AG09309 (cell line): Measurements from ENCODE around the gene PPP3CA.

Source experiments
- DNase-seq: peaks from one replicate; pipeline ENCODE4 v3.0.0-alpha.2; 2010; ENCODE audit warnings: low read depth
- H3K4me3 ChIP-seq: 2 replicates; pipeline ENCODE4 v1.5.1; 2011; ENCODE audit warnings: mild to moderate bottlenecking, low read depth, low read length, moderate library complexity; ENCODE audit not compliant: control insufficient read depth
- TF ChIP-seq, protein P1 (sequence below): IDR thresholded peaks from 2 replicates; pipeline ENCODE4 v1.5.1; 2011; ENCODE audit warnings: mild to moderate bottlenecking, low read depth, low read length, inconsistent platforms; ENCODE audit not compliant: insufficient read depth, control insufficient read depth; ENCODE audit errors: missing control alignments

Gene PPP3CA

DNA sequence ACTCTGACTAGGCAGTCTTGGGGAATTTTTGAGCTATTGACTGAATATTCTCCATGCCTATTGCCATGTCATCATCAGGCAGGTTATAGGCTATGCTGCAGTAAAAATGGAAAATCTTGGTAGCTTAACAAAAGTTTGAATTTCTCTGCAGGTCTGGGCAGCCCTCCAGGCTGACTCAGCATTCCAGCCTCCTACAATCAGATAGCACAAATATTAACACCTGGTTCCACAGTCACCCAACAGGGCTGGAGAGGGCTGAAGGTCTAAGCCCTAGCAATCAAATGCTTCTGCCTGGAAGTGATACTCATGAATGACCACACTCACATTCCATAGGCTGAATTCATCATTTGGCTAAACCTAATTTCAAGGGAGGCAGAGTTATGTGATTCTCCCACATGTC lies 9.6 kb upstream of the PPP3CA start:
- peak; percentile 87 for DNase-seq
- TF ChIP-seq, protein P1, sequence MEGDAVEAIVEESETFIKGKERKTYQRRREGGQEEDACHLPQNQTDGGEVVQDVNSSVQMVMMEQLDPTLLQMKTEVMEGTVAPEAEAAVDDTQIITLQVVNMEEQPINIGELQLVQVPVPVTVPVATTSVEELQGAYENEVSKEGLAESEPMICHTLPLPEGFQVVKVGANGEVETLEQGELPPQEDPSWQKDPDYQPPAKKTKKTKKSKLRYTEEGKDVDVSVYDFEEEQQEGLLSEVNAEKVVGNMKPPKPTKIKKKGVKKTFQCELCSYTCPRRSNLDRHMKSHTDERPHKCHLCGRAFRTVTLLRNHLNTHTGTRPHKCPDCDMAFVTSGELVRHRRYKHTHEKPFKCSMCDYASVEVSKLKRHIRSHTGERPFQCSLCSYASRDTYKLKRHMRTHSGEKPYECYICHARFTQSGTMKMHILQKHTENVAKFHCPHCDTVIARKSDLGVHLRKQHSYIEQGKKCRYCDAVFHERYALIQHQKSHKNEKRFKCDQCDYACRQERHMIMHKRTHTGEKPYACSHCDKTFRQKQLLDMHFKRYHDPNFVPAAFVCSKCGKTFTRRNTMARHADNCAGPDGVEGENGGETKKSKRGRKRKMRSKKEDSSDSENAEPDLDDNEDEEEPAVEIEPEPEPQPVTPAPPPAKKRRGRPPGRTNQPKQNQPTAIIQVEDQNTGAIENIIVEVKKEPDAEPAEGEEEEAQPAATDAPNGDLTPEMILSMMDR, result no peak
- H3K4me3 ChIP-seq, result no peak overlapping the region

DNA sequence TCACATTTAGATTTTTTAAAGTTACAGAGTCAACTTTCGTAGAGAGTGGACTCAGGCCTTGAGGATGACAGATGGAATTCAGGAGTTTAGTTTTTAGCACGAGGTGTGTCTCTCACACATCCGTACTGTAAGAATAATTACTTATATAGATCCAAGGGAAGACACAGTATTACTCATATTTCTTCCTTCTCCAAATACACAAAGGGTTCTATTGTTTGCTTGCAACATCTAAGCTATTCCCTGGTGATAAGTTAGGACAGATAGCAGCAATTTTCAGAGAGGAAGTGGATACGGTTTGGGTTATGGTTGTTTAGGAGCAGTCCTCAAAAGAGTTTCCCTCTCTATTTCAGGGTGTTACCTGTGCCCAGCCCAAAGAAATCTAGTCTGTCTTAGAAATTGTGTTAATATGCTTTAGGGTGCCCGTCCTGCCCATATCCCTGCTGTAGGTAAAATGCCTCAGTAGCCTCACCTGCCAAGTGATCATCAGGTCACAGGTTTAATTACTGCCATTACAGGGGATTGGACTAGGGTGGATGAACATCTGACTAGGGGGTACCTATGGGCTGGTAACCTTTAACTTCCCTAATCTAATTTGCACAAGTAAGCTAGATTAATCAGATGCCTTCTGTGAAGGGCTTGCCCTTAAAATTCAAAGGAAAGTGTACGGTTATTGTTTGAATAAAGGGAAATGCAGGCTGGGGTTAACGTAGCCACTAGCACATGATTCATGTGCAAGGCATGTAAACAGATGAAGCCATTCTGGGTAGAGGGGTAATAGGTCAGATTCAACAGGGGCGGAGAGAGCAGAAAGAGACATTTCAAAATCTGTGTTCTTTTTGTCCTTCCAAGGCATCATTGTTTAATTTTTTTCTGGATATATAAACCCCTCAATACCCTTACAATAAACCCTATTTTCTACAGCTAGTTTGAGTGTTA lies 8.7 kb upstream of the PPP3CA start:
- peak; percentile 46 for DNase-seq
- H3K4me3 ChIP-seq, result no peak overlapping the region
- TF ChIP-seq, protein P1, result no peak

GRCh38 chr4:101355246-101355645 lies 7.9 kb upstream of the PPP3CA start:
- H3K4me3 ChIP-seq, result no peak overlapping the region
- TF ChIP-seq, protein P1, result no peak
- DNase-seq, result no peak

DNA sequence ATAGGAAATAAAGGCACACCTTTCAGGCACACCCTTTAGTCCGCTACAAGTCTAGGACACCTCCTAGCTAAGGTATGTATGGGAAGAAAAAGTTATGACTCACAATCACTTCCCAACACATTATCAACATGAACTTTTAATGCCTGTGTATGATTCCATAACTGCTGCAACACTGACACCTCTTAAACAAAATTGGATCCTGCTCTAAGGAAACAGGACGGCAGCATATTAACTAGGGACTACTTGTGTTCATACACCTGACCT lies 2.4 kb upstream of the PPP3CA start:
- no peak overlapping the region for H3K4me3 ChIP-seq
- no peak for DNase-seq
- TF ChIP-seq, protein P1, result no peak

- H3K4me3 ChIP-seq, result peak overlapping the region; percentile 82; the same call in 1 of the 2 replicates
- TF ChIP-seq, protein P1, result no peak
- no peak for DNase-seq
Observed at GRCh38 chr4:101348995-101349800, 1.9 kb upstream of the PPP3CA start.

DNA sequence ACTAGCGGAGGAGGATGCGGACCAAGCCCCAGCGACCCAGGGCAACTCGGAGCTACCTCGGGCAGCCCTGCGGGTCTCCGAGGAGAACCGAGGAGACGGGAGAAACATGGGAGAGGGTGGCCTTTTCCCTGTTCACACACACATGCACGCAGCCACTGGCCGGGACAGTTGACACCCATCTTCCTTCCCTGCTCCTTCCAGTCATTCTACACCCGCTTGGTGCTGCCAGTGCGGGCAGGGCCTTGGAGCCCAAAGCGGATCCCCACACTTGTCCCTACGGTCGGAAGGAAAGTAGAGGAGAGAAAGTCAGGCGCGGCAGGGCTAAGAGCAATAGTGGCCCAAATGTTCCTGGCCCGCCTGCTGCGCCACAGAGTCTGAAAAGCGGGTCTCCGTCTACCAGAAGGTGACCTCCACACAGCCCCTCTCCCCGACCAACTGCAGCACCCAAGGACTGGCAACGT lies 1.1 kb upstream of the PPP3CA start:
- TF ChIP-seq, protein P1, result peak; percentile 1
- DNase-seq, result no peak
- H3K4me3 ChIP-seq, result peak overlapping the region; percentile 82
